K562 (cell line): Measurements from ENCODE around the gene NFE2. TPM values are rescaled to one million over a fixed set of nuclear protein-coding genes. Genes with fewer than 3 reads are reported as not detected.

Experiments
- CTCF ChIP-seq, 3 experiments: IDR thresholded peaks in 2 of 3; conservative IDR thresholded peaks in 1 of 3; 2 replicates each; pipeline ENCODE4 v1.5.1; 2011 to 2012; ENCODE audit warnings: low read length in 3 of 3, mild to moderate bottlenecking in 3 of 3, control low read depth in 2 of 3, improper control_type of control experiment in 1 of 3, inconsistent platforms in 1 of 3, low read depth in 1 of 3, mixed read lengths in 1 of 3, moderate library complexity in 1 of 3; ENCODE audit not compliant: insufficient read depth in 2 of 3
- EP300 ChIP-seq: IDR thresholded peaks from 2 replicates; pipeline ENCODE4 v1.6.1; 2012; ENCODE audit warnings: low read length, improper control_type of control experiment
- FOXK1 ChIP-seq: sonication (generic); formaldehyde crosslinking; IDR thresholded peaks from 2 replicates; pipeline ENCODE4 v1.8.0; 2022; ENCODE audit warnings: missing genetic modification reagents, mild to moderate bottlenecking, borderline replicate concordance
- FOXK2 ChIP-seq, 2 experiments: fragments of 450-650 bp; IDR thresholded peaks in 1 of 2; conservative IDR thresholded peaks in 1 of 2; 2 replicates each; pipeline ENCODE4 v1.6.1; 2016; ENCODE audit warnings: low read depth in 2 of 2, mild to moderate bottlenecking in 1 of 2
- NCOA1 ChIP-seq: fragments of 450-650 bp; IDR thresholded peaks from 2 replicates; pipeline ENCODE4 v1.6.1; 2016; ENCODE audit warnings: low read depth
- POU5F1 ChIP-seq: fragments of 150-350 bp; IDR thresholded peaks from 2 replicates; pipeline ENCODE4 v1.6.1; 2014; ENCODE audit warnings: borderline replicate concordance, low read length, low read depth, mild to moderate bottlenecking; ENCODE audit not compliant: partially characterized antibody
- SIN3A ChIP-seq, 2 experiments: fragments of 150-350 bp in 1 of 2; IDR thresholded peaks; 2 replicates each; pipeline ENCODE4 v1.6.1; 2011 to 2016; ENCODE audit warnings: borderline replicate concordance in 2 of 2, low read depth in 2 of 2, low read length in 2 of 2, mild to moderate bottlenecking in 2 of 2, moderate library complexity in 2 of 2; ENCODE audit not compliant: control insufficient read depth in 1 of 2
- SOX6 ChIP-seq: fragments of 450-650 bp; IDR thresholded peaks from 2 replicates; pipeline ENCODE4 v1.6.1; 2014; ENCODE audit warnings: mild to moderate bottlenecking
- TBL1XR1 ChIP-seq, 2 experiments: IDR thresholded peaks; 2 replicates each; pipeline ENCODE4 v1.6.1; 2012; ENCODE audit warnings: improper control_type of control experiment in 2 of 2, low read length in 2 of 2, mild to moderate bottlenecking in 1 of 2
- THRAP3 ChIP-seq: fragments of 450-650 bp; IDR thresholded peaks from 2 replicates; pipeline ENCODE4 v1.6.1; 2016; ENCODE audit warnings: mild to moderate bottlenecking, inconsistent platforms, borderline replicate concordance
- VEZF1 ChIP-seq: fragments of 200-800 bp; sonication (Bioruptor generic); IDR thresholded peaks from 2 replicates; pipeline ENCODE4 v1.6.1; 2017; ENCODE audit warnings: missing genetic modification characterization, missing compliant biosample characterization
- XRCC5 ChIP-seq: fragments of 200-400 bp; formaldehyde crosslinking; IDR thresholded peaks from 2 replicates; pipeline ENCODE4 v1.6.1; 2017; ENCODE audit warnings: low read depth, mild to moderate bottlenecking, low read length
- ZFP1 ChIP-seq: fragments of 450-650 bp; formaldehyde crosslinking; IDR thresholded peaks from 2 replicates; pipeline ENCODE4 v1.4.0; 2020; ENCODE audit warnings: mild to moderate bottlenecking, mixed read lengths
- ZKSCAN1 ChIP-seq: fragments of 150-350 bp; IDR thresholded peaks from 2 replicates; pipeline ENCODE4 v1.6.1; 2016; ENCODE audit warnings: low read depth, low read length
- ZNF592 ChIP-seq: fragments of 450-650 bp; IDR thresholded peaks from 2 replicates; pipeline ENCODE4 v1.6.1; 2017; ENCODE audit warnings: antibody characterized with exemption, mild to moderate bottlenecking
- polyA plus RNA-seq, 8 experiments: library from polyadenylated mRNA; depleted of rRNA in 4 of 8; stranded (reverse) in 5 of 8; unstranded in 3 of 8; fragments of >200 nt; fragmentation: Nextera tagmentation in 2 of 8; fragmentation: Illumina TruSeq in 1 of 8; extraction: Ambion mirVana in 2 of 8; extraction: Trizol in 1 of 8; gene quantifications; 2 replicates each; pipeline versions ENCODE4 v1.2.1 to v1.2.3, GENCODE V29; 2011 to 2014; ENCODE audit warnings: inconsistent platforms in 1 of 8, missing spikeins in 1 of 8
- total RNA-seq, 7 experiments: library from RNA; depleted of rRNA in 6 of 7; stranded (reverse); fragments of >200 nt in 6 of 7; fragmentation: Illumina TruSeq in 2 of 7; extraction: Trizol in 2 of 7; gene quantifications; 2 replicates each; pipeline versions ENCODE4 v1.2.1 to v1.2.3, GENCODE V29; 2011 to 2021; ENCODE audit warnings: low replicate concordance in 1 of 7
- TF ChIP-seq, protein P1 (sequence below): fragments of 450-650 bp; formaldehyde crosslinking; IDR thresholded peaks from 2 replicates; pipeline ENCODE4 v1.4.0; 2022; ENCODE audit warnings: mild to moderate bottlenecking, moderate library complexity

The NFE2 gene
- total and polyA plus RNA-seq, 9 of the 15 experiments (the other 6 are each of a cell fraction or from before 2014, with no cell fraction given), result 12.3 to 282 (median 208) TPM

- no peak for TF ChIP-seq FOXK2 (conservative IDR thresholded peaks at IDR 0.05 in 1 of 2, IDR thresholded peaks at IDR 0.05 in 1 of 2; ENCODE audit: low read depth in 2 of 2)
- peak; percentile 47 to 71; a peak in 2 of 4 replicates for TF ChIP-seq SIN3A (IDR thresholded peaks at IDR 0.05; ENCODE audit: borderline replicate concordance in 2 of 2, control insufficient read depth in 1 of 2, low read depth in 2 of 2, low read length in 2 of 2)
- 0 out of 2 replicates have a peak, but pooled peaks have one; percentile 61 for TF ChIP-seq FOXK1 (CRISPR knock-in tag)
- peak; percentile 92 to 96 (median 93) for TF ChIP-seq CTCF (IDR thresholded peaks at IDR 0.05 in 2 of 3, conservative IDR thresholded peaks at IDR 0.05 in 1 of 3; ENCODE audit: insufficient read depth in 2 of 3, low read depth in 1 of 3, low read length in 3 of 3)
- TF ChIP-seq XRCC5, result peak; percentile 93
- peak; percentile 33; the same call in 1 of the 2 replicates for TF ChIP-seq NCOA1
- peak; percentile 90 for TF ChIP-seq VEZF1
- TF ChIP-seq ZNF592, result no peak
- peak; percentile 32; the same call in 1 of the 2 replicates for TF ChIP-seq THRAP3
- TF ChIP-seq ZKSCAN1, result 0 out of 2 replicates have a peak, but pooled peaks have one; percentile 62
- TF ChIP-seq SOX6, result peak; percentile 54; the same call in 1 of the 2 replicates
- peak; percentile 32; the same call in 1 of the 2 replicates for TF ChIP-seq ZFP1 (CRISPR knock-in tag)
- no peak for TF ChIP-seq POU5F1
- TF ChIP-seq, protein P1, sequence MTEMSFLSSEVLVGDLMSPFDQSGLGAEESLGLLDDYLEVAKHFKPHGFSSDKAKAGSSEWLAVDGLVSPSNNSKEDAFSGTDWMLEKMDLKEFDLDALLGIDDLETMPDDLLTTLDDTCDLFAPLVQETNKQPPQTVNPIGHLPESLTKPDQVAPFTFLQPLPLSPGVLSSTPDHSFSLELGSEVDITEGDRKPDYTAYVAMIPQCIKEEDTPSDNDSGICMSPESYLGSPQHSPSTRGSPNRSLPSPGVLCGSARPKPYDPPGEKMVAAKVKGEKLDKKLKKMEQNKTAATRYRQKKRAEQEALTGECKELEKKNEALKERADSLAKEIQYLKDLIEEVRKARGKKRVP (CRISPR knock-in tag), result peak; percentile 68
- peak; percentile 87 to 94 for TF ChIP-seq TBL1XR1 (IDR thresholded peaks at IDR 0.05; ENCODE audit: low read length in 2 of 2)
- TF ChIP-seq EP300, result peak; percentile 80
These were observed 6.5 kb downstream of the NFE2 start (continued) for GRCh38 chr12:54294152-54294952.
